NK-92 (cell line): ENCODE data around the gene ENO3.

ENCODE experiments used
- DNase-seq: peaks from one replicate; lab custom pipeline; 2025; ENCODE audit not compliant: unreplicated experiment; lab: John Stamatoyannopoulos, UW

ENO3 gene

GRCh38 chr17:4972752-4973151 is 21.8 kb downstream of the ENO3 start:
- DNase-seq, result no peak

GRCh38 chr17:4973256-4974114 is 22.6 kb downstream of the ENO3 start:
- DNase-seq, result no peak

DNA sequence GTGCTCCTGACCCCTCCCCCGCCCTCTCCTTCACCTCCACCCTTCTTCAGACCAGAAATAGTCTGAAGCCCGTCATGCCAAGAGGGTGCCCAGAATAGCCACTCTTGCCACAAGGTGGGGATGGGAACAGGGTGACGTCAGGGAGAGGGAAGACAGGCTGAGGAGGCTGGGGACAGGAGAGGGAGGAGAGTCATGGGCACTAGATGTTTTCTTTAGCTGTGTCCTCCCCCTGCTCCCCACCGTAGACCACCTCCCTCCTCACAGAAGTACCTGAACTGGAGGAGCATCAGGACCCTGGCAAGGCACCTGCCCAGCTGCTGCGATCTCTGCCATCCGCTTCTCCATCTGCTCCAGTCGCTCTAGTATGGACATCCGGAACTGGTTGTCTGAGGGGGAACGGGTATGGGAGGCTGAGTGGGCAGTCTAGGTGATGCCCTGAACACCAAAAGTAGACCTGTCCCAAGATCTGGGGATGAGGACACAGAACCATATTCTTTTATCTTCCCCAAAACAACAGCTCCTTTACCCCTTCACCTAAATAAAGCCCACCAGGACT is 23.3 kb downstream of the ENO3 start:
- no peak for DNase-seq

DNA sequence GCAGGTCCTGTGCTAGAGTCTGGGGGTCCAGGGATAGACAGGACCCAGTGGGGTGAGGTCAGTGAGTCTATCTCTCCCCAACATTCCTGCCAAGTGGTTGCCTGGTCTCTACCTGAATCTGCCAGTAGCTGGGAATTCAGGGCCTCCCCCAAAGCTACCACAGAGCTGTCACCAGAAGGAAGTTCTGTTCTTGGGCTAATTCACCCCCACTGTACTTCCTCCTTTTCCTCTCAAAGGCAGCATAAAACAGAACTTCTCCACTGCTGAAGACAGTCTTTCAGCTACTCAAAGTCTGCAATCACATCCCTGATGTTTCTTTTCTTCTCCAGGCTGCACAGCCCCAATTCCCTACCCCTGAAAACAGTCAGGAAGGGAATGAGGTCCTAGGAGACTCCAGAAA is 27.8 kb downstream of the ENO3 start:
- no peak for DNase-seq

DNA sequence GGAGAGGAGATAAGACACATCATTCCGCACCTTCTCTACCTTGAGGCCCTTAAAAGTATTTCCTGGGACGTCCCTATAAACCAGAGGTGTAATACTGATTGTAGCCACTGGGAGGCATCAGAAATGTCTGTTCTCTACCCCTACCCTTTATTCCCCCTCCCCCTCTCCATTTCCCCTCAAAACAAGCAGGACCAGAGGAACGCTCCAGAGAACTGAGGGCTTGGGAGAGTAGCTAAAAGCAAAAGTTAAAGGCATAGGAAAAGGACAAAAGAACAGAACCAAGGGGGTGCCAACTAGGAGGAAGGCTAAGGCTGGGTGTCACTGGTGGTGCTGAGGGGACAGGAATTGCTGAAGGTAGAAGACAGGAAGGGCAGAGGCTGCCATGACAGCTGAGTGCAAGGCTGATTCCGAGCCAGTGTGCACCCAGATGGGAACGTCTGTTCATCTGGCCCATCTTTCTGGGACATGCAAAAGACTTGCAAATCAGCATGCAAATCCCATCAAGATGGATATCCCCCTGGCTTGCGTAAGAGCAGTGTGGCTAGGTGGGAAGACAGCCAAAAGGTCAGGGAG is 29.8 kb downstream of the ENO3 start:
- DNase-seq, result no peak

DNA sequence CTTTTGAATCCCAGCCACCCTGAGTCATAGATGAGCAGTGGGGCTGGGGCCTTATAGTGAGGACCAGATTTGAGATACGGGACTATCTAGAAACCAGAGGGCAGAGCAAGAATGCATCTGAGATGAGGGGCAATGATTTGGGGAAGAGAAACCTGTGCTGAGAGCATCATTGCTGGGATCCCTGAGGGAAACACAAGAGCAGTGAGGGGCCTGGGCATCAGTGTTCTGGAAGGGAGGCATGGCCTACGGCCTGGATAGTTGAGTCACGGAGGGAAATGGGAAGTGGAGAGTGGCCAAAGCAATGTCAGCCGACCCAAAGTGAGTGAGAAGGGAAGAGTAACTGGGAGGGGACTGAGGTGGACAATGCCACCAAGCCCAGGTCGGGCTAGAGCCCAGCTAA is 31.4 kb downstream of the ENO3 start:
- DNase-seq, result no peak

- DNase-seq, result no peak
These were observed 35.5 kb downstream of the ENO3 start for GRCh38 chr17:4986403-4986802.

GRCh38 chr17:4986951-4987766 is 36.2 kb downstream of the ENO3 start, which contains the start of gene CAMTA2:
Gene CAMTA2, minus strand, starts transcription at chr17:4987675. Its CDS starts 1,453 bp downstream, at chr17:4986222.
- DNase-seq, result no peak

- no peak for DNase-seq
These were observed 37.0 kb downstream of the ENO3 start for GRCh38 chr17:4987767-4988567.

- no peak for DNase-seq
These were observed 43.2 kb downstream of the ENO3 start for GRCh38 chr17:4994081-4994595.

GRCh38 chr17:4997302-4998026 is 46.5 kb downstream of the ENO3 start, which contains the start of the genes INCA1 and KIF1C:
Gene INCA1, minus strand, starts transcription at chr17:4997522. Its CDS starts 3,085 bp downstream, at chr17:4994437.
Gene KIF1C, plus strand, starts transcription at chr17:4997950. Its CDS starts 2,297 bp downstream, at chr17:5000247.
- DNase-seq, result peak; percentile 14

DNA sequence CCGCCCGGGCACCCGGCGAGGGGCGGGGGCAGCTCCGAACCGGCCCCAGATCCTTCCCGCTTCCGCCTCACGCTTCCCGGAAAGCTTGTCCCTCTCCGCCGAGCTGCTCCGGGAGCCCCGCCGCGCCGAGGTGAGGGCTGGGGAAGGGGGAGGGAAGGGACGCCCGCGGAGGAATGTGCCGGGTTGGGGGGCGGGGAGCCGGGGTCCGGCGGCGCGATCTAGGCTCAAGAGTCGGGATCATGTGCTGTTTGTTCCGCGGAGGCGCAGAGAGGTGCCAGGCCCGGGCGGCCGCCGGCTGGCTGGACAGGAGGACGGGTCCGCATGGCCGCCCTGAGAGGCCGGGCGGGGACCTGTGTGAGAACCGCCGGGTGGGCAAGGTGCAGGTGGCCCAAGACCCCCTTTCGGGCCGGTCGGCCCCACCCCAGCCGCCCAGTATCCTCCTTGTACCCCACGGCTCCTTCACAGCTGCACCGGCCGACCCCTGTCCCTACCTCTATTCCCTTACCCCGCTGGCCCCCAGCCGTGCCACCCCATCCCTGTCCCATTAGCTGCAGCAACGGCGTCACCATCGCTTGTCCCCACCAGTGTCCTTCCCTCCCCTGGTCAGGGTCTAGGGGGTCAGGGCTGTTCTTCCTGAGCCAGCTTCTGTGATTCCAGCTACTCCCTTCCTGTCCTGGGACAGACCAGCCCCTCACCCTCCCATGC is 47.3 kb downstream of the ENO3 start:
- DNase-seq, result no peak

GRCh38 chr17:4998732-4999429 is 48.0 kb downstream of the ENO3 start:
- no peak for DNase-seq

DNA sequence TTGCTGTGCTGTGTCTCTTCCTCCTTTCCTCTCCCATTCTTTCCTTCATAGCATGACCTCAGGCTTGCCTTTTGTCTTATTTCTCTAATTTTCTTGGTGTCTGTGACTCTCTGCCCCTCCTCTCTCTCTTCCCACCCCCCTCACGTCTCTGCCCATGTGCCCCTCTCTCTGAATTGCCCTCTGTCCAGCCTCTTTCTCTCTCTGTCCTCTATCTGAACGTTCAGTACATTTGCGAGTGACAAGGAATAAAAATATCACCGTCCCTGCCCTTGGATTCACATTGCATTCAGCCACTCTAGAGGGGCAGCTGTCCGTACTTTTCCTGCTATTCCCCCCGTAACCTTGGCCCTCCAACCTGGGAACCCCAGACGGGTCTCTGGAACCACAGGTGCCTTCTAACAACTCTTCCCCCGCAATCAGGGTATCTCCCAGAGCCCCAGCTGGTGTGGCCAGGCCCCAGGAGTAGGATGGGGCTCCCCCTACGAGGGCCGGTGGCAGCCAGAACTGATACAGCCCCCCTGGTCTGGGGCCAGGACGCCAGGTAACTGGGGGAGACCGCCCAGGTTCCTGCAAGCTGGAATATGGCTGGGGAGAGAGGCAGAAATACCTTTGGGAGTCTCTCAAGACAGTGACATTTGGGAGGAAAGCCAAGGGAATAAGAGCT is 48.6 kb downstream of the ENO3 start:
- DNase-seq, result no peak

GRCh38 chr17:5000237-5000639 is 49.3 kb downstream of the ENO3 start:
- no peak for DNase-seq

DNA sequence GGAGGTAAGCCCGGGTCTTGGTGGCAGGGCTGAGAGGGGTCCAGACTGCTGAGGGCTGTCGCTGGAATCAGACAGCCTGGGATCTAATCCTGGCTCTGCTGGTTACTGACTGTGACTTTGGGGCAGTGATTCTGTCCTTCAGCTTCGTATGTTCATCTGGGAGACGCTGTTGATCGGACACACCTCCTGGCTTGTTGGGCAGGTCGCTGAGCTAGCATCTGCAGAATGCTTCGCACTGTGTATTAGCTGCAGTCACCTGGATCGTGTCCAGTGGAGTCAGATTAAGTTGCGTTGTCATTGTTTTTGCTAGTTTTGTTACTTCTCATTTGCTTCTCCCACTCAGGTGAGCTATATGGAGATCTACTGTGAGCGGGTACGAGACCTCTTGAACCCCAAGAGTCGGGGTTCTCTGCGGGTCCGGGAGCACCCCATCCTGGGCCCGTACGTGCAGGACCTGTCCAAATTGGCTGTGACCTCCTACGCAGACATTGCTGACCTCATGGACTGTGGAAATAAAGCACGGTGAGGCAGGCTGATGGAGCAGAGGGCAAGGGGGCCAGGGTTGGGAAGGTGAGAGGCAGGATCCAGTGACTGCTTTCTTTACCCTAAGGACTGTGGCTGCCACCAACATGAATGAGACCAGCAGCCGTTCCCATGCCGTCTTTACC is 51.3 kb downstream of the ENO3 start:
- DNase-seq, result no peak

DNA sequence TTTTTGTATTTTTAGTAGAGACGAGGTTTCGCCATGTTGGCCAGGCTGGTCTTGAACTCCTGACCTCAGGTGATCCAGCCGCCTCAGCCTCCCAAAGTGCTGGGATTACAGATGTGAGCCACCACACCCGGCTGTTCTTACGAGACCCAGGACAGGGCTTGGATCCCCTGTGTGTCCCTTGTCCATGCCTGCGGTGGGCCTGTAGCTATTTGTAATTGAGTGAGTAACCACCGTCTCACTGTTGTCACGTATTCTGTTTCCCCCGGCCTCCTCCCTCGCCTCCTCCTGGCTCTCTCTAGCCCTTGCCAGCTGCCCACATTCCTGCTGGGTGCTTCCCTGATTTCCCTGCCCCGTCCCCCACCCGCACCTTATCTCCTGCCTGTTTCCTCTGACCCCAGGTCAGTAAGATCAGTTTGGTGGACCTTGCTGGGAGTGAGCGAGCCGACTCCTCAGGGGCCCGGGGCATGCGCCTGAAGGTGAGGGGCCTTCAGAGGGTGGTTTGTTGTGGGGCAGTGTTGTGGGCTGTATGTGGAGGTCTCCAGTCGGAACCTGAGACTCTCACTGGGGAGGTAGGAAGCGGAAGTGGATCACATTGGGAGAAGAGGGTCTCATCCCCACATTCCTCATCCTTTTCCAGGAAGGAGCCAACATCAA is 52.4 kb downstream of the ENO3 start:
- no peak for DNase-seq
